HEK293 (cell line): Measurements from ENCODE around the gene ZBTB39.

Experiments used
- CTCF ChIA-PET: fragments of 350-600 bp; formaldehyde crosslinking; extraction: SDS; loops from one replicate; lab custom pipeline; 2021; ENCODE audit warnings: antibody characterized with exemption; lab: Yijun Ruan, JAX
- POLR2A ChIA-PET: fragments of 300-600 bp; formaldehyde crosslinking; extraction: SDS; loops from one replicate; lab custom pipeline; 2020; ENCODE audit warnings: antibody characterized with exemption, inconsistent platforms; lab: Yijun Ruan, JAX
- H3K27ac ChIP-seq: fragments of 200-500 bp; sonication (Bioruptor generic); 2 replicates; pipeline ENCODE4 v1.5.1; 2014; ENCODE audit warnings: low read depth, low read length, control low read depth, inconsistent platforms; ENCODE audit errors: extremely low read depth
- H3K36me3 ChIP-seq, 2 experiments: fragments of 200-500 bp in 1 of 2; sonication (Bioruptor generic) in 1 of 2; 1 replicate in 1 of 2; 2 replicates in 1 of 2; pipeline ENCODE4 v1.5.1; 2014 to 2017; ENCODE audit warnings: inconsistent platforms in 2 of 2, low read length in 2 of 2; ENCODE audit not compliant: control insufficient read depth in 2 of 2, insufficient read depth in 1 of 2
- H3K4me1 ChIP-seq: fragments of 200-500 bp; sonication (Bioruptor generic); 2 replicates; pipeline ENCODE4 v1.5.1; 2014; ENCODE audit warnings: mild to moderate bottlenecking, low read length, inconsistent platforms; ENCODE audit not compliant: control insufficient read depth, insufficient read depth
- H3K4me3 ChIP-seq: 2 replicates; pipeline ENCODE4 v1.5.1; 2011; ENCODE audit warnings: low read depth, mild to moderate bottlenecking, control low read depth, low read length, moderate library complexity
- H3K9me3 ChIP-seq: fragments of 200-500 bp; sonication (Bioruptor generic); 2 replicates; pipeline ENCODE4 v1.5.1; 2014; ENCODE audit warnings: low read depth, low read length, inconsistent platforms; ENCODE audit not compliant: control insufficient read depth, insufficient read depth
- HOXD13 ChIP-seq: sonication (generic); formaldehyde crosslinking; IDR thresholded peaks from 2 replicates; pipeline ENCODE4 v1.8.0; 2022; ENCODE audit warnings: missing genetic modification reagents, borderline replicate concordance
- IKZF3 ChIP-seq: fragments of 450-650 bp; IDR thresholded peaks from 2 replicates; pipeline ENCODE4 v1.5.0; 2018; ENCODE audit warnings: missing biosample characterization, mild to moderate bottlenecking, missing genetic modification characterization, moderate library complexity
- MYNN ChIP-seq: fragments of 450-650 bp; formaldehyde crosslinking; IDR thresholded peaks from 2 replicates; pipeline ENCODE4 v1.5.1; 2016; ENCODE audit warnings: missing biosample characterization, missing genetic modification characterization, borderline replicate concordance
- MZF1 ChIP-seq: fragments of 450-650 bp; formaldehyde crosslinking; IDR thresholded peaks from 2 replicates; pipeline ENCODE4 v1.5.1; 2017; ENCODE audit warnings: missing biosample characterization, missing genetic modification characterization, borderline replicate concordance
- SETDB1 ChIP-seq: IDR thresholded peaks from one replicate; pipeline ENCODE4 v1.6.1; 2017; ENCODE audit warnings: mild to moderate bottlenecking, low read length, moderate library complexity, mixed read lengths; ENCODE audit not compliant: insufficient read length
- SP2 ChIP-seq: fragments of 450-650 bp; formaldehyde crosslinking; IDR thresholded peaks from 2 replicates; pipeline ENCODE4 v1.5.1; 2016; ENCODE audit warnings: missing biosample characterization, missing genetic modification characterization
- TCF7L2 ChIP-seq: IDR thresholded peaks from 2 replicates; pipeline ENCODE4 v1.6.1; 2011; ENCODE audit warnings: low read depth, mild to moderate bottlenecking, inconsistent platforms, low read length, moderate library complexity, borderline replicate concordance
- ZBTB1 ChIP-seq: fragments of 450-650 bp; formaldehyde crosslinking; IDR thresholded peaks from 2 replicates; pipeline ENCODE4 v1.5.1; 2016; ENCODE audit warnings: missing biosample characterization, missing genetic modification characterization
- ZFP37 ChIP-seq: fragments of 450-650 bp; formaldehyde crosslinking; IDR thresholded peaks from 2 replicates; pipeline ENCODE4 v1.5.1; 2016; ENCODE audit warnings: missing biosample characterization, missing genetic modification characterization
- ZIC2 ChIP-seq: fragments of 450-650 bp; formaldehyde crosslinking; IDR thresholded peaks from 2 replicates; pipeline ENCODE4 v1.5.1; 2016; ENCODE audit warnings: missing biosample characterization, missing genetic modification characterization
- ZNF248 ChIP-seq: fragments of 450-650 bp; formaldehyde crosslinking; IDR thresholded peaks from 2 replicates; pipeline ENCODE4 v1.5.1; 2017; ENCODE audit warnings: missing biosample characterization, missing genetic modification characterization
- ZNF324 ChIP-seq: fragments of 450-650 bp; formaldehyde crosslinking; IDR thresholded peaks from 2 replicates; pipeline ENCODE4 v1.5.1; 2016; ENCODE audit warnings: missing biosample characterization, missing genetic modification characterization
- ZNF514 ChIP-seq: fragments of 450-650 bp; formaldehyde crosslinking; IDR thresholded peaks from 2 replicates; pipeline ENCODE4 v1.5.1; 2016; ENCODE audit warnings: missing biosample characterization, missing genetic modification characterization
- ZNF654 ChIP-seq: fragments of 450-650 bp; formaldehyde crosslinking; IDR thresholded peaks from 2 replicates; pipeline ENCODE4 v1.5.1; 2016; ENCODE audit warnings: low read depth, missing biosample characterization, missing genetic modification characterization
- TF ChIP-seq, protein P1 (sequence below): fragments of 450-650 bp; formaldehyde crosslinking; IDR thresholded peaks from 2 replicates; pipeline ENCODE4 v1.5.1; 2016; ENCODE audit warnings: missing biosample characterization, missing genetic modification characterization
- TF ChIP-seq, protein P2 (sequence below): fragments of 450-650 bp; formaldehyde crosslinking; IDR thresholded peaks from 2 replicates; pipeline ENCODE4 v1.5.1; 2016; ENCODE audit warnings: missing biosample characterization, missing genetic modification characterization
- TF ChIP-seq, protein P3 (sequence below): fragments of 450-650 bp; formaldehyde crosslinking; IDR thresholded peaks from 2 replicates; pipeline ENCODE4 v1.5.1; 2016; ENCODE audit warnings: missing biosample characterization, missing genetic modification characterization
- TF ChIP-seq, protein P4 (sequence below): fragments of 450-650 bp; IDR thresholded peaks from 2 replicates; pipeline ENCODE4 v1.5.1; 2018; ENCODE audit warnings: missing biosample characterization, missing genetic modification characterization
- TF ChIP-seq, protein P5 (sequence below): fragments of 450-650 bp; formaldehyde crosslinking; conservative IDR thresholded peaks from 2 replicates; pipeline ENCODE4 v1.5.1; 2016; ENCODE audit warnings: low read depth, missing biosample characterization, missing genetic modification characterization

The ZBTB39 gene

DNA sequence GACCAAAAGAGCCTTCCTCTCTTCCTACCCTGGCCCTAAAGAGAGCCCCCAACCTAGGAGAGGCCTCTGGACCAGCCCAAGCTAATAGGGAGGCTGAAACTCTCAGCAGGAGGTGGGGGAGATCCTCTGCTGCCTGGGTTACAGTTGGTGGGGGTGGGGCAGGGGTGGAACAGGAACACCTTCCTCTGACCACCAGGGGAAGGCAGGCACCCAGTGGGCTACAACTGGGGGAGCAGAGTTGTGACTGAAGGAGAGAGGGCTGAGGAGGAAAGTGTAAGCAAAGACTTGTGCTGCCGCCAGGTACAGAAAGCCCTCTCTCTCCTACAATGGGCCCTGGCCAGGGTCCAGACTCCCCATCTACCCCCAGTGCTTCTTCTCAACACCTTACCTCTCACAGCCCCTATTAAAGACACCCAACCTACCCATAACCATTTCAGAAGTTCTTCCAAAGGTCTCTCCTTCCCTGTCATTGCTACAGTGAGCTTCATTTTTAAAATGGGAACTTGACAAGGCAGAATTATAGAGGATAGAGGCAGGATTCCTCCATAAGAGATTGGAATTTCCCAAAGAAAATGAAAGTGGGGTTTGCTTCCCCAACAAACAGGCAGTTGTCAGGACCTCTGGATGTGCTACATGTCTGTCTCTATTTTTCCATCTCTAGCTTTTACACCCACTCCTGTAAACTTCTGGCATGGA, 42.2 kb upstream of the ZBTB39 start (continued):
- TF ChIP-seq, protein P1, sequence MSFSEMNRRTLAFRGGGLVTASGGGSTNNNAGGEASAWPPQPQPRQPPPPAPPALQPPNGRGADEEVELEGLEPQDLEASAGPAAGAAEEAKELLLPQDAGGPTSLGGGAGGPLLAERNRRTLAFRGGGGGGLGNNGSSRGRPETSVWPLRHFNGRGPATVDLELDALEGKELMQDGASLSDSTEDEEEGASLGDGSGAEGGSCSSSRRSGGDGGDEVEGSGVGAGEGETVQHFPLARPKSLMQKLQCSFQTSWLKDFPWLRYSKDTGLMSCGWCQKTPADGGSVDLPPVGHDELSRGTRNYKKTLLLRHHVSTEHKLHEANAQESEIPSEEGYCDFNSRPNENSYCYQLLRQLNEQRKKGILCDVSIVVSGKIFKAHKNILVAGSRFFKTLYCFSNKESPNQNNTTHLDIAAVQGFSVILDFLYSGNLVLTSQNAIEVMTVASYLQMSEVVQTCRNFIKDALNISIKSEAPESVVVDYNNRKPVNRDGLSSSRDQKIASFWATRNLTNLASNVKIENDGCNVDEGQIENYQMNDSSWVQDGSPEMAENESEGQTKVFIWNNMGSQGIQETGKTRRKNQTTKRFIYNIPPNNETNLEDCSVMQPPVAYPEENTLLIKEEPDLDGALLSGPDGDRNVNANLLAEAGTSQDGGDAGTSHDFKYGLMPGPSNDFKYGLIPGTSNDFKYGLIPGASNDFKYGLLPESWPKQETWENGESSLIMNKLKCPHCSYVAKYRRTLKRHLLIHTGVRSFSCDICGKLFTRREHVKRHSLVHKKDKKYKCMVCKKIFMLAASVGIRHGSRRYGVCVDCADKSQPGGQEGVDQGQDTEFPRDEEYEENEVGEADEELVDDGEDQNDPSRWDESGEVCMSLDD (tag by site-specific recombination), result no peak
- no peak for TF ChIP-seq ZBTB1
- no peak for TF ChIP-seq ZNF324 (tag by site-specific recombination)

DNA sequence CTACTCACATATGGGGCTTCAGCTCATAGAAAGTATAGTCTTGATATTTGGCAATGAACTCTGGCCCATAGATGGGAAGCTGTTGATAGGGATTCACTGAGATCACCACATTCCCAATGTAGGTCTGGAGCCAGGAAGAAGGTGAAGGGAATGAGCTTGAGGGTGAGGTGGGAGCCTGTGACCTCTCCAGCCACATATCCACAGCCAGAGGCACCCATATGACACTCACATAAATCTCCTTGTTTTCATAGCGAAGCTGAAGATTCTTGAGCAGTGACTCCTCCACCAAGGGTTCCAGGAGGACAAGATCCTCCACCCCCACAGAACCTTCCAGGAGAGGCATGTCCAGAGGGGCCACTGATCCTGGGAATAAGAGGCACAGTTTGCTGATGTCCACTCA, 41.6 kb upstream of the ZBTB39 start:
- H3K4me1 ChIP-seq, result no peaks in the 10 kb centered on the region
- no peaks in the 10 kb centered on the region for H3K9me3 ChIP-seq
- ChIA-PET CTCF (interaction anchor here (0.7 to 4.3 kb wide), 6 partner anchors 17 to 128 kb away, joined by 3 to 15 read pairs (median 4); partner anchors contain the start of gene STAT6), POLR2A (no interaction called here)
- TF ChIP-seq SETDB1 (no peak), MYNN (tag by site-specific recombination) (no peak), ZIC2 (tag by site-specific recombination) (no peak), ZFP37 (tag by site-specific recombination) (no peak), ZNF654 (no peak), HOXD13 (CRISPR knock-in tag) (no peak), TCF7L2 (no peak), MZF1 (tag by site-specific recombination) (no peak), ZNF248 (tag by site-specific recombination) (no peak), IKZF3 (tag by site-specific recombination) (no peak), SP2 (tag by site-specific recombination) (no peak), ZNF514 (no peak)
- TF ChIP-seq, protein P2, sequence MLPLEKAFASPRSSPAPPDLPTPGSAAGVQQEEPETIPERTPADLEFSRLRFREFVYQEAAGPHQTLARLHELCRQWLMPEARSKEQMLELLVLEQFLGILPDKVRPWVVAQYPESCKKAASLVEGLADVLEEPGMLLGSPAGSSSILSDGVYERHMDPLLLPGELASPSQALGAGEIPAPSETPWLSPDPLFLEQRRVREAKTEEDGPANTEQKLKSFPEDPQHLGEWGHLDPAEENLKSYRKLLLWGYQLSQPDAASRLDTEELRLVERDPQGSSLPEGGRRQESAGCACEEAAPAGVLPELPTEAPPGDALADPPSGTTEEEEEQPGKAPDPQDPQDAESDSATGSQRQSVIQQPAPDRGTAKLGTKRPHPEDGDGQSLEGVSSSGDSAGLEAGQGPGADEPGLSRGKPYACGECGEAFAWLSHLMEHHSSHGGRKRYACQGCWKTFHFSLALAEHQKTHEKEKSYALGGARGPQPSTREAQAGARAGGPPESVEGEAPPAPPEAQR (tag by site-specific recombination), result no peak
- TF ChIP-seq, protein P3, sequence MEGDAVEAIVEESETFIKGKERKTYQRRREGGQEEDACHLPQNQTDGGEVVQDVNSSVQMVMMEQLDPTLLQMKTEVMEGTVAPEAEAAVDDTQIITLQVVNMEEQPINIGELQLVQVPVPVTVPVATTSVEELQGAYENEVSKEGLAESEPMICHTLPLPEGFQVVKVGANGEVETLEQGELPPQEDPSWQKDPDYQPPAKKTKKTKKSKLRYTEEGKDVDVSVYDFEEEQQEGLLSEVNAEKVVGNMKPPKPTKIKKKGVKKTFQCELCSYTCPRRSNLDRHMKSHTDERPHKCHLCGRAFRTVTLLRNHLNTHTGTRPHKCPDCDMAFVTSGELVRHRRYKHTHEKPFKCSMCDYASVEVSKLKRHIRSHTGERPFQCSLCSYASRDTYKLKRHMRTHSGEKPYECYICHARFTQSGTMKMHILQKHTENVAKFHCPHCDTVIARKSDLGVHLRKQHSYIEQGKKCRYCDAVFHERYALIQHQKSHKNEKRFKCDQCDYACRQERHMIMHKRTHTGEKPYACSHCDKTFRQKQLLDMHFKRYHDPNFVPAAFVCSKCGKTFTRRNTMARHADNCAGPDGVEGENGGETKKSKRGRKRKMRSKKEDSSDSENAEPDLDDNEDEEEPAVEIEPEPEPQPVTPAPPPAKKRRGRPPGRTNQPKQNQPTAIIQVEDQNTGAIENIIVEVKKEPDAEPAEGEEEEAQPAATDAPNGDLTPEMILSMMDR (tag by site-specific recombination), result no peak
- TF ChIP-seq, protein P4, sequence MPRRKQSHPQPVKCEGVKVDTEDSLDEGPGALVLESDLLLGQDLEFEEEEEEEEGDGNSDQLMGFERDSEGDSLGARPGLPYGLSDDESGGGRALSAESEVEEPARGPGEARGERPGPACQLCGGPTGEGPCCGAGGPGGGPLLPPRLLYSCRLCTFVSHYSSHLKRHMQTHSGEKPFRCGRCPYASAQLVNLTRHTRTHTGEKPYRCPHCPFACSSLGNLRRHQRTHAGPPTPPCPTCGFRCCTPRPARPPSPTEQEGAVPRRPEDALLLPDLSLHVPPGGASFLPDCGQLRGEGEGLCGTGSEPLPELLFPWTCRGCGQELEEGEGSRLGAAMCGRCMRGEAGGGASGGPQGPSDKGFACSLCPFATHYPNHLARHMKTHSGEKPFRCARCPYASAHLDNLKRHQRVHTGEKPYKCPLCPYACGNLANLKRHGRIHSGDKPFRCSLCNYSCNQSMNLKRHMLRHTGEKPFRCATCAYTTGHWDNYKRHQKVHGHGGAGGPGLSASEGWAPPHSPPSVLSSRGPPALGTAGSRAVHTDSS, result no peak
- TF ChIP-seq, protein P5, sequence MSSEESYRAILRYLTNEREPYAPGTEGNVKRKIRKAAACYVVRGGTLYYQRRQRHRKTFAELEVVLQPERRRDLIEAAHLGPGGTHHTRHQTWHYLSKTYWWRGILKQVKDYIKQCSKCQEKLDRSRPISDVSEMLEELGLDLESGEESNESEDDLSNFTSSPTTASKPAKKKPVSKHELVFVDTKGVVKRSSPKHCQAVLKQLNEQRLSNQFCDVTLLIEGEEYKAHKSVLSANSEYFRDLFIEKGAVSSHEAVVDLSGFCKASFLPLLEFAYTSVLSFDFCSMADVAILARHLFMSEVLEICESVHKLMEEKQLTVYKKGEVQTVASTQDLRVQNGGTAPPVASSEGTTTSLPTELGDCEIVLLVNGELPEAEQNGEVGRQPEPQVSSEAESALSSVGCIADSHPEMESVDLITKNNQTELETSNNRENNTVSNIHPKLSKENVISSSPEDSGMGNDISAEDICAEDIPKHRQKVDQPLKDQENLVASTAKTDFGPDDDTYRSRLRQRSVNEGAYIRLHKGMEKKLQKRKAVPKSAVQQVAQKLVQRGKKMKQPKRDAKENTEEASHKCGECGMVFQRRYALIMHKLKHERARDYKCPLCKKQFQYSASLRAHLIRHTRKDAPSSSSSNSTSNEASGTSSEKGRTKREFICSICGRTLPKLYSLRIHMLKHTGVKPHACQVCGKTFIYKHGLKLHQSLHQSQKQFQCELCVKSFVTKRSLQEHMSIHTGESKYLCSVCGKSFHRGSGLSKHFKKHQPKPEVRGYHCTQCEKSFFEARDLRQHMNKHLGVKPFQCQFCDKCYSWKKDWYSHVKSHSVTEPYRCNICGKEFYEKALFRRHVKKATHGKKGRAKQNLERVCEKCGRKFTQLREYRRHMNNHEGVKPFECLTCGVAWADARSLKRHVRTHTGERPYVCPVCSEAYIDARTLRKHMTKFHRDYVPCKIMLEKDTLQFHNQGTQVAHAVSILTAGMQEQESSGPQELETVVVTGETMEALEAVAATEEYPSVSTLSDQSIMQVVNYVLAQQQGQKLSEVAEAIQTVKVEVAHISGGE (tag by site-specific recombination), result no peak
- no peak overlapping the region for H3K4me3 ChIP-seq
- H3K36me3 ChIP-seq, result no peaks in the 10 kb centered on the region
- H3K27ac ChIP-seq, result no peak overlapping the region
